Measurements from ENCODE around the gene MVK.
"Not testable (repeated sequence)": the region's sequence is repeated elsewhere in the genome, so short reads cannot be mapped to it uniquely, and the experiment has no call there.

MVK gene

DNA sequence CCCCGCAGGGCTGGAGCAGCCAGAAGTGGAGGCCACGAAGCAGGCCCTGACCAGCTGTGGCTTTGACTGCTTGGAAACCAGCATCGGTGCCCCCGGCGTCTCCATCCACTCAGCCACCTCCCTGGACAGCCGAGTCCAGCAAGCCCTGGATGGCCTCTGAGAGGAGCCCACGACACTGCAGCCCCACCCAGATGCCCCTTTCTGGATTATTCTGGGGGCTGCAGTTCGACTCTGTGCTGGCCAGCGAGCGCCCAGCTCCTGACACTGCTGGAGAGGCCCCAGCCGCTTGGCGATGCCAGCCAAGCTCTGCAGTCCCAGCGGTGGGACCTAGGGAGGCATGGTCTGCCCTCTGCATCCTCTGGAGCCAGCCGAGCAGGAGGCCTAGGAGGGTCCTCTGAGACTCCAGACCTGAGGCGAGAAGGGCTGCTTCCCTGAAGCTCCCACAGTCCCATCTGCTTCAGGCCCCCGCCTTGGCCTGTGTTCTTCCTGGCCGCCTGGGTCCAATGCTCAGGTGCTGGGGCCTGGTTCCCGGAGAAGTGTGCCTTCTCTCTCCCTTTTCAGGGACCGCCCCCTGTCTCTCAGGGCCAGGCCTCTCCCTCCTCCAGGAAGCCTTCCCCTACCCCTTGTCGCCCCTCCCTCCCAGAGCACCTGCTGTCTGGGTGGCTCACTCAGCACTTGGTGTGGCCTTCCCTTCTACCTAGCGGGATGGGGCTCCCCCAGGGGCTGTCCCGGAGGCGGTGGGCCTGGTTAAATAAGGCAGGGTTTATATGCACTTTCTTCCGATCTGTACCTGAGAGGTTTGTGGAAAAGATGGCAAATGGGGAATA lies 23.0 kb downstream of the MVK start:
- DNase-seq: no peak
- no peak for TF ChIP-seq GATA1 (IDR thresholded peaks at IDR 0.05; ENCODE audit: low read depth, low read length)

DNA sequence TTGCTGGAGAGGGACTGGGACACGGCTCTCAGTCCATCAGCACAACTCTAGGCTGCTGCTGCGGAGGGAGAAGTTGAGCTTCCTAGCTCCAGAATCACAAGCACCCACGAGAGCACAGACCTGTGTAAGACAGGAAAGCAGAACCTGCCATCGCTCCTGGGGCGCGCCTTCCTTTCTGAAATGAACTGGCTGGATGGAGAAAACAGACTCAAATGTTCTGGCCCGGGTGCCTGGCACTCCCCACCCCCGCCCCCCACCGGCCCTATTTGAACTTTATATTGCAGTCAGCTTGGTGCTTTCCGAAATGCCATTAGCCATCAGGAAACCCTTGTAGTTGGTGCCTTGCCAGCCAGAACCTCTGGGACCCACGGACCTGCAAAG lies 23.8 kb downstream of the MVK start:
- no peak for DNase-seq
- TF ChIP-seq POLR2A (IDR thresholded peaks at IDR 0.05; ENCODE audit: low read length) (no peak), GATA1 (IDR thresholded peaks at IDR 0.05; ENCODE audit: low read depth, low read length) (no peak)

GRCh38 chr12:109597795-109598427 lies 24.3 kb downstream of the MVK start:
- no peak for TF ChIP-seq POLR2A (IDR thresholded peaks at IDR 0.05; ENCODE audit: low read length)
- no peak for TF ChIP-seq GATA1 (IDR thresholded peaks at IDR 0.05; ENCODE audit: low read depth, low read length)
- peak; percentile 73 to 84 for DNase-seq

GRCh38 chr12:109598428-109598854 lies 24.8 kb downstream of the MVK start:
- DNase-seq: no peak
- TF ChIP-seq GATA1 (IDR thresholded peaks at IDR 0.05; ENCODE audit: low read depth, low read length) (no peak), POLR2A (IDR thresholded peaks at IDR 0.05; ENCODE audit: low read length) (no peak)

- DNase-seq: no peak
- TF ChIP-seq POLR2A (IDR thresholded peaks at IDR 0.05; ENCODE audit: low read length) (no peak), GATA1 (IDR thresholded peaks at IDR 0.05; ENCODE audit: low read depth, low read length) (no peak)
Measured at GRCh38 chr12:109599087-109599486, 25.5 kb downstream of the MVK start.

GRCh38 chr12:109600481-109600880 lies 26.9 kb downstream of the MVK start:
- no peak for DNase-seq
- TF ChIP-seq GATA1 (IDR thresholded peaks at IDR 0.05; ENCODE audit: low read depth, low read length) (no peak), POLR2A (IDR thresholded peaks at IDR 0.05; ENCODE audit: low read length) (no peak)

DNA sequence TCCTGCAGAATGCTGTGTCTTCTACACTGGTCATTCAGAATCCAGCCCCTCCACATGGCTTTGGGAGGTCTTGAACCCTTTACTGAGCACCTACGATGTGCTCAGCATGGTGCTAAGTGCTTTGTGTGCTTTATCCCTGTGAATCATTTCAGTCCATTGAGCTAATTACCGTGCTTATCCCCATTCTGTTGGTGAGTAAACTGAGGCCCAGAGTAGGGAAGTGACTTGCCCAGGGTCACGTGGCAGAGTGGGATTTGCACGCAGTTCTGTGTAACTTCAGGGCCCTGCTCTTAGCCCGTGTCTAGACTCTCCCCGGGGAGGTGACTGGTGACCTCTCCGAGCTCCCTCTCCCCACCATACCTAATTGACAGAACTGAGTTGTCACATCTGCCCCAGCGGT lies 27.4 kb downstream of the MVK start:
- TF ChIP-seq POLR2A (IDR thresholded peaks at IDR 0.05; ENCODE audit: low read length) (no peak), GATA1 (IDR thresholded peaks at IDR 0.05; ENCODE audit: low read depth, low read length) (no peak)
- DNase-seq: no peak

DNA sequence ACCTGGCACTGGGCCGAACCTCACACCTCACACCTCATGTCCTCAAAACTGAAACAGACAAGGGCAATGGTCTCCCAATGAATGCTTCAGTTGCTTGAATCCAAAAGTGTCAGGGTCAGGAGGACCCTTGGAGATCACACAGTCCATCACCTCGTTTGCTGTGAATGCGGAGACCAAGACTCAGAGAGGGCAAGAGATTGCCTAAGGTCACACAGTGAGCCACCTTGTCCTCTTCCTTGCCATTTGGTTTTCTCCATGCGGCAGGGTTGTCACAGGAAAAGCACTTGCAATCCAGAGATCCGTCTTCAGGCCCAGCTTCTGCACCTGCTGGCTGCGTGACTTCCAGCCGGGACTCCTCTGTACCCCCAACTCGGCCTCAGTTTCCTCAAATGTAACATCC lies 28.0 kb downstream of the MVK start:
- TF ChIP-seq POLR2A (IDR thresholded peaks at IDR 0.05; ENCODE audit: low read length) (no peak), GATA1 (IDR thresholded peaks at IDR 0.05; ENCODE audit: low read depth, low read length) (no peak)
- DNase-seq: no peak

GRCh38 chr12:109602132-109602531 lies 28.5 kb downstream of the MVK start:
- not testable (repeated sequence) for DNase-seq

GRCh38 chr12:109604132-109604585 lies 30.6 kb downstream of the MVK start:
- no peak for DNase-seq
- TF ChIP-seq GATA1 (IDR thresholded peaks at IDR 0.05; ENCODE audit: low read depth, low read length) (no peak), POLR2A (IDR thresholded peaks at IDR 0.05; ENCODE audit: low read length) (no peak)

DNA sequence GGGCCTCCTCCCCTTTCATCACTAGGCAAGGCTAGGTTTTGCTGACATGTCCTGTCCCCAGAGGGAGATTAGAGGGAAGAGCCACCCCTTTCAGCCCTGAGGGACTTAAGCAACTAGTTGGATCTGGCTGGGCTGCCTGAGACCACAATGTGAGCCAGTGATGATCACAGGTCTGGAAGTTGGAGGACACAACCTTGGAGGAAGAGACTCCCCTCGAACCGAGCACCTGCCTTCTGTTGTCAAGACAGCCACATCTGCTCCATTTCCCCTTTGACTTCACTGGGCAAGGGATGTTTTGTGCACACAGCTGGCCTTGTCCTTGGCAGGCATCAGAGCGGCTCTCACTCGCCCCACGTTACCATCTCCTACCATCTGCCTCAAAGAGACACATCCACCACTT lies 31.4 kb downstream of the MVK start:
- no peak for TF ChIP-seq POLR2A (IDR thresholded peaks at IDR 0.05; ENCODE audit: low read length)
- no peak for TF ChIP-seq GATA1 (IDR thresholded peaks at IDR 0.05; ENCODE audit: low read depth, low read length)
- DNase-seq: peak in 1 of 2 experiments; percentile 9

DNA sequence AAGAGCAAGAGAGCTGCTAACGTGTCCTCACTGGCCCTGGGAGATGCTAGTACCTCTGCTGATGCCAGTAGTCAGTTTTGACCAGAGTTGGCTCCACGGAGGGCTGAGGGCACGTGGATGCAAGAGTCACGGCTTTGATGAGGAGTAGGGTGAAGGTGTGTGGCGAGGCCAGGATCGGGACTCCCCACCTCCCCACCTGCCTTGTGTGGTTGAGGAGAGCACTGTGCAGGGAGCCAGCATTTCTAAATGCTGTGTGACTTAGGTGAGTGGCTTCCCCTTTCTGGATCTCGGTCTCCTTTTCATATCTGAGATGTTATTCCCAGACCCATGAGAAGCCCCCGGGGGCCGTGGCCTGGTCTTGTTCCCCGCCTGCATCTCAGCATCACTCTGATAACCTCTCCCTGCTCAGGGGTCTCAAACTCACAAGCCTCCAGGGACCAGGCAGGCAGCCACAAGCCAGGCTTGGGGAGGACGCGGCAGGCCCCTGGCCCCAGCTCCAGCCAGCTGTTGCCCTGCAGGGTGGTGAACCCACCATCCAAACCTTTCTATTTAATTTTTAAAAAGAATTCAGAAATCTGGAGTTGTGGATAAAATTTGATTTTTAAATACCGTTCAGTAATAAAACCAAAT lies 32.1 kb downstream of the MVK start:
- no peak for DNase-seq
- TF ChIP-seq GATA1 (IDR thresholded peaks at IDR 0.05; ENCODE audit: low read depth, low read length): no peak
- TF ChIP-seq POLR2A (IDR thresholded peaks at IDR 0.05; ENCODE audit: low read length): no peak

DNA sequence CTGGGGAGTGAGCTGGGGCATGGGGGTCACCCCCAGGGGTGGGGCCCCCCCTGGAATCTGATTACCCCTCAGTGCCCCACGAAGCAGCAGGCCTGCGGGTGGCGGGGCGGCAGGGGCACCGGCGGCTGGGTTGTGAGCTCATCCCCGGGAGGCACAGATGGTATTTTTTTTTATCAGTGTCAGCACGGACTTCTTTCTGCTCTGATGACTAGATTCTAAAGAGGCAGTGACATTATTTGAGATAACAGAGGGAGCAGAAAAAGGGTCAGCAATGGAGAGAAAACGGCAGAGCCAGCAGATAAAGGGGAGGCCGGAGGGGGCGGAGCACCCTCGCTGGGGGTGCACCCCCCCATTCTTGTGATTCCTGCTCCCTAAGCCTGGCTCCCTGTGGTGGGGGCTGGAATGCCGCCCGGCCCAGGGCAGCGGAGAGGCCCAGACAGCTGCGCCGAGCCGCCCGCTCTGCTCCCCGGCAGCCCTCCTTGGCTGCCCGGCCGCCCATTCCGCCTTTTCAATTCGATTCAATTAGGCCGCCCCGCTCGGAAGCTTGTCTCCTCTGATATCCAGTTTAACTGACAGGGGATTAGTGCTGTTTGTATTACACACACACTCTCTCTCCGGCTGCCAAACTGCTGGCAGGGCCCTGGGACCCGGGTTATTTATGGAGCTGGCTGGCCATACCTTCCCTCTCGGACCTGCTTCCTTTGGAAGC lies 32.9 kb downstream of the MVK start:
- TF ChIP-seq GATA1 (IDR thresholded peaks at IDR 0.05; ENCODE audit: low read depth, low read length): no peak
- no peak for TF ChIP-seq POLR2A (IDR thresholded peaks at IDR 0.05; ENCODE audit: low read length)
- peak; percentile 26 to 63 for DNase-seq

GRCh38 chr12:109607618-109608017 lies 34.0 kb downstream of the MVK start:
- no peak for DNase-seq
- TF ChIP-seq POLR2A (IDR thresholded peaks at IDR 0.05; ENCODE audit: low read length) (no peak), GATA1 (IDR thresholded peaks at IDR 0.05; ENCODE audit: low read depth, low read length) (no peak)
